Measurements from ENCODE around the gene SNX10.

DNA sequence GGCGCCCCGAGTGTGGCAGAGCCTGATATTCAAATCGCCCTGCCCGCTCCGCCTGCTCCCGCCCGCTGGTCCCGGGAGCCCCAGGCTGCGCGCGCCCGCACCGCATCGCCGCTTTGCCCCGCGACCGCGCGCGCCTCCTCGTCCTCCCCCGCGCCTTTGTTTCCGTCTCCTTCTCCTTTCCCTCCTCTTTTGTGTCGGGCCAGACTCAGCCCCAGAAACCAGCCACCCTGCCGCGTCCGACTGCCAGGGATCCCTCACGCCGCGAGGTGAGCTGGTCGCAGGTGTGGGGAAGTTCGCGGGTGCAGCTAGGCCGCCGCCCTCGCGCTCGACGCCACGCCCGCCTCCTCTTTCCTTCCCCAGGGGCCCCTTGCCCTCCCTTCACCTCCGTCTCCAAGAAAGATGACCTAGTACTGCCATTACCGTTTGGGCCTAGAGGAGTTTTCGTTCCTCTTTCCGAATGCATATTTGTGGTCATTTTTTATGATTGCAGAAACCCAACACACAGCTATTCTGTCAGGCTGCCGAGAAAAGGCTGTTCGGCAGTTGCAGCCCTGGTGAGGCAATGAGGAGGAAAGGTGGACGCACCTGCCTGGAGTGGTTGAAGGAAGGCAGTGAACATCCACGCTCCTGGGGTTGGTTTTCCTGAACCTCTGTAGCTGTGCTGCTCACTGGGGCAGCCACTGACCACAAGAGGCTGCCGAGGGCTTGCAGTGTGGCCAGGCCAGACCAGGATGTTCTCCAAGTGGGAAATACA is 107.3 kb downstream of the SNX10 start:
- TF ChIP-seq, protein P1, sequence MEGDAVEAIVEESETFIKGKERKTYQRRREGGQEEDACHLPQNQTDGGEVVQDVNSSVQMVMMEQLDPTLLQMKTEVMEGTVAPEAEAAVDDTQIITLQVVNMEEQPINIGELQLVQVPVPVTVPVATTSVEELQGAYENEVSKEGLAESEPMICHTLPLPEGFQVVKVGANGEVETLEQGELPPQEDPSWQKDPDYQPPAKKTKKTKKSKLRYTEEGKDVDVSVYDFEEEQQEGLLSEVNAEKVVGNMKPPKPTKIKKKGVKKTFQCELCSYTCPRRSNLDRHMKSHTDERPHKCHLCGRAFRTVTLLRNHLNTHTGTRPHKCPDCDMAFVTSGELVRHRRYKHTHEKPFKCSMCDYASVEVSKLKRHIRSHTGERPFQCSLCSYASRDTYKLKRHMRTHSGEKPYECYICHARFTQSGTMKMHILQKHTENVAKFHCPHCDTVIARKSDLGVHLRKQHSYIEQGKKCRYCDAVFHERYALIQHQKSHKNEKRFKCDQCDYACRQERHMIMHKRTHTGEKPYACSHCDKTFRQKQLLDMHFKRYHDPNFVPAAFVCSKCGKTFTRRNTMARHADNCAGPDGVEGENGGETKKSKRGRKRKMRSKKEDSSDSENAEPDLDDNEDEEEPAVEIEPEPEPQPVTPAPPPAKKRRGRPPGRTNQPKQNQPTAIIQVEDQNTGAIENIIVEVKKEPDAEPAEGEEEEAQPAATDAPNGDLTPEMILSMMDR (conservative IDR thresholded peaks at IDR 0.05): peak; percentile 49
- peak; percentile 83 for TF ChIP-seq ZFX (IDR thresholded peaks at IDR 0.05)
